Heart left ventricle (tissue), 13 donors: ENCODE data around the gene CFAP100.

ENCODE experiments used
- CTCF ChIP-seq, 12 donors: fragments of 200-600 bp; sonication (generic) in 4 of 12; IDR thresholded peaks; one replicate each; pipeline versions ENCODE4 v1.5.0 to v1.8.0; 2018 to 2022; ENCODE audit warnings: antibody characterized with exemption in 12 of 12, mild to moderate bottlenecking in 5 of 12
- POLR2A ChIP-seq, 2 donors: fragments of 450-650 bp; IDR thresholded peaks; one replicate each; pipeline ENCODE4 v1.6.1; 2017; ENCODE audit warnings: antibody characterized with exemption in 2 of 2, mild to moderate bottlenecking in 2 of 2, moderate library complexity in 2 of 2
- donor health status: ischemic (EF 13 %, LVEDD 7.1; RV severe dilation, severe dysfunction).
- donor health status: DM: no; HTN: yes; CAD: no.
- donor health status: DM: no; HTN: no; CAD: no.
- donor health status: ischemic (EF 25% LVEDD 6.9; RV normal size, moderate dysfunction).
- donor health status: ischemic (EF 25% LVEDD 5.7; RV mildly dilated, moderate dysfunction).
- donor health status: ischemic (EF 35%, LVEDD 5.7; RV mildly dilated, moderate dysfunction).
- donor health status: nonischemic (EF 11% LVEDD 7.7; RV severe dilation, severe dysfunction).
- donor health status: DM: yes; HTN: yes; CAD: no.
- donor health status: PGD.
- donor health status: ischemic (EF 29% LVEDD 5.4; RV normal size, mild dysfunction).
- donor health status: nonischemic (EF 23%, LVEDD 6.1; RV moderate dilation, normal function).

DNA sequence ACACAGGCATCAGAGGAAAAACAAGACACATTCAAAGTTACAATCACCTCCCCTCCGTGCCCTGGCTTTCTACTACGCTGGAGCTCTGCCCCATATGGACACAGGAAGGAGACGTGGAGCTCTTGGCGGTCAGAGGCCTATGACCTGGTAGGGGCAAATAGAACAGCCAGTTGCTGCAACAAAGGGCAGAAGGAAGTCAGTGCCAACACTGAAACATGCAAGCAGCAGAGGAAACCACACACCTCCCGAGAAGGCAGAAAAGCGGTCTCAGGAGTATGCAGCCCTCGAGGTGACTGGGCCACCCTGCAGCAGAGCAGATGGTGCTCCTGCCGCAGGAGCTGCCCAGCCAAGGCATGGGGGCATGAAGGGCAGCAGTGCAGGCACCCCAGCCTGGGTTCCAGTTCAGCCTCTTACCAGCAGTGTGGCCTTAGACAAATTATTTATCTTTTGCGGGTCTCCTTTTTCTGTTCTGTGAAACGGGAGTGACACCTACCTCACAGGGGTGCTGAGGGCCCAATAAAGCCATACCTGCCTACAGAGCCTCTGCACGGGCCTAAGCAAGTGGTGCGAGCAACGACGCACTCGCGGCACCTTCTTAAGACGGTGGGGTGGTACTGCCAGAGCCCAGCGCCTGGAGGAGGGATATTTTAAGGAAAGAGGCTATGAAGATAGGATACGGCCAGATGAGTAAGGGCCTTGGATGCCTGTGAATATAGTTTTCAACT is 72.3 kb downstream of the CFAP100 start:
- TF ChIP-seq POLR2A (IDR thresholded peaks at IDR 0.05) (no peak), CTCF (IDR thresholded peaks at IDR 0.05) (no peak)
